IMR-90 (cell line): ENCODE data around the gene LDLRAD4. TPM values are rescaled to one million over a fixed set of nuclear protein-coding genes. Genes with fewer than 3 reads are reported as not detected.

Source experiments
- ATAC-seq: fragments of 200-7000 bp; cut with Tn5 transposase; 2 replicates; pipeline ENCODE4 v1.9.1; 2020; ENCODE audit warnings: low read depth, mild to moderate bottlenecking, moderate library complexity
- BruUV-seq: library from RNA; stranded (reverse); fragments of 400-500 nt; replicated peaks from 2 replicates; lab custom pipeline; 2021; lab: Mats Ljungman, UMichigan
- CTCF ChIA-PET: fragments of 300-600 bp; formaldehyde crosslinking; extraction: SDS; loops from one replicate; lab custom pipeline; 2021; ENCODE audit warnings: antibody characterized with exemption; lab: Yijun Ruan, JAX
- POLR2A ChIA-PET: fragments of 300-600 bp; sonication (Branson Sonifier 250); formaldehyde crosslinking; loops from one replicate; lab custom pipeline; 2022; ENCODE audit warnings: antibody characterized with exemption; ENCODE audit not compliant: unreplicated experiment; lab: Charles Lee
- DNase-seq: peaks from one replicate; pipeline ENCODE4 v3.0.0; 2013
- H2AFZ ChIP-seq: replicated peaks from 2 replicates; pipeline ENCODE3; 2013; ENCODE audit warnings: low read length, mild to moderate bottlenecking; ENCODE audit not compliant: poor library complexity
- H2AK5ac ChIP-seq: 2 replicates; pipeline ENCODE4 v1.6.1; 2013; ENCODE audit warnings: low read depth, low read length, inconsistent platforms
- H2AK9ac ChIP-seq: replicated peaks from 2 replicates; pipeline ENCODE3; 2013; ENCODE audit warnings: mild to moderate bottlenecking, low read depth, low read length, moderate library complexity; ENCODE audit not compliant: poor library complexity
- H2BK120ac ChIP-seq: 2 replicates; pipeline ENCODE4 v1.6.1; 2013; ENCODE audit warnings: low read depth, low read length, inconsistent platforms
- H2BK15ac ChIP-seq: 3 replicates; pipeline ENCODE4 v1.6.1; 2013; ENCODE audit warnings: low read depth, low read length, inconsistent platforms
- H2BK20ac ChIP-seq: 2 replicates; pipeline ENCODE4 v1.6.1; 2013; ENCODE audit warnings: low read depth, mild to moderate bottlenecking, inconsistent platforms, low read length, moderate library complexity
- H2BK5ac ChIP-seq: 2 replicates; pipeline ENCODE4 v1.6.1; 2013; ENCODE audit warnings: mild to moderate bottlenecking, low read depth, low read length, inconsistent platforms; ENCODE audit not compliant: poor library complexity, severe bottlenecking
- H3K14ac ChIP-seq: replicated peaks from 2 replicates; pipeline ENCODE4 v1.6.1; 2013; ENCODE audit warnings: low read depth, low read length, inconsistent platforms
- H3K18ac ChIP-seq: 2 replicates; pipeline ENCODE4 v1.6.1; 2013; ENCODE audit warnings: low read depth, low read length, control low read depth
- H3K23ac ChIP-seq: 2 replicates; pipeline ENCODE4 v1.6.1; 2013; ENCODE audit warnings: low read depth, low read length, inconsistent platforms
- H3K27ac ChIP-seq: 2 replicates; pipeline ENCODE4 v1.5.1; 2013; ENCODE audit warnings: mild to moderate bottlenecking, control low read depth, low read length; ENCODE audit not compliant: insufficient read depth
- H3K27me3 ChIP-seq: 2 replicates; pipeline ENCODE4 v1.6.1; 2013; ENCODE audit warnings: low read length; ENCODE audit not compliant: control insufficient read depth, insufficient read depth
- H3K36me3 ChIP-seq: 2 replicates; pipeline ENCODE4 v1.6.1; 2013; ENCODE audit warnings: low read length, mixed read lengths; ENCODE audit not compliant: control insufficient read depth, insufficient read depth
- H3K4ac ChIP-seq: 2 replicates; pipeline ENCODE4 v1.6.1; 2013; ENCODE audit warnings: low read depth, low read length, inconsistent platforms
- H3K4me1 ChIP-seq: 2 replicates; pipeline ENCODE4 v1.6.1; 2013; ENCODE audit warnings: low read length, mixed read lengths; ENCODE audit not compliant: control insufficient read depth, insufficient read depth
- H3K4me2 ChIP-seq: 2 replicates; pipeline ENCODE4 v1.6.1; 2013; ENCODE audit warnings: low read depth, mild to moderate bottlenecking, control low read depth, low read length, moderate library complexity
- H3K4me3 ChIP-seq: 2 replicates; pipeline ENCODE4 v1.5.1; 2013; ENCODE audit warnings: low read depth, mild to moderate bottlenecking, control low read depth, low read length, moderate library complexity; ENCODE audit not compliant: insufficient read depth
- H3K56ac ChIP-seq: 2 replicates; pipeline ENCODE4 v1.6.1; 2013; ENCODE audit warnings: low read length, inconsistent platforms; ENCODE audit not compliant: insufficient read depth; ENCODE audit errors: extremely low read depth
- H3K79me1 ChIP-seq, 2 experiments: 2 replicates each; pipeline ENCODE4 v1.6.1; 2013; ENCODE audit warnings: low read length in 2 of 2, inconsistent platforms in 1 of 2, low read depth in 1 of 2
- H3K9ac ChIP-seq: 2 replicates; pipeline ENCODE4 v1.6.1; 2013; ENCODE audit warnings: low read depth, low read length, control low read depth
- H3K9me1 ChIP-seq: 2 replicates; pipeline ENCODE4 v1.6.1; 2013; ENCODE audit warnings: low read length, inconsistent platforms; ENCODE audit not compliant: insufficient read depth
- H3K9me3 ChIP-seq: 2 replicates; pipeline ENCODE4 v1.6.1; 2013; ENCODE audit warnings: low read length; ENCODE audit not compliant: control insufficient read depth, insufficient read depth
- H4K20me1 ChIP-seq: 2 replicates; pipeline ENCODE4 v1.6.1; 2013; ENCODE audit warnings: low read length, inconsistent platforms; ENCODE audit not compliant: insufficient read depth
- H4K5ac ChIP-seq: 2 replicates; pipeline ENCODE4 v1.6.1; 2013; ENCODE audit warnings: mild to moderate bottlenecking, low read depth, low read length, control low read depth
- H4K8ac ChIP-seq, 2 experiments: 2 replicates each; pipeline ENCODE4 v1.6.1; 2013; ENCODE audit warnings: low read depth in 2 of 2, low read length in 2 of 2, control low read depth in 1 of 2, inconsistent platforms in 1 of 2
- H4K91ac ChIP-seq: 2 replicates; pipeline ENCODE4 v1.6.1; 2013; ENCODE audit warnings: low read depth, low read length, inconsistent platforms; ENCODE audit not compliant: insufficient read depth
- BHLHE40 ChIP-seq: fragments of 150-350 bp; IDR thresholded peaks from 2 replicates; pipeline ENCODE4 v1.6.1; 2016; ENCODE audit warnings: mild to moderate bottlenecking, low read depth, low read length
- CEBPB ChIP-seq: IDR thresholded peaks from 2 replicates; pipeline ENCODE4 v1.6.1; 2012; ENCODE audit warnings: low read depth, low read length, improper control_type of control experiment
- CHD1 ChIP-seq: IDR thresholded peaks from 2 replicates; pipeline ENCODE4 v1.6.1; 2012; ENCODE audit warnings: low read depth, low read length, improper control_type of control experiment
- CTCF ChIP-seq: conservative IDR thresholded peaks from 2 replicates; pipeline ENCODE4 v1.5.1; 2012; ENCODE audit warnings: mild to moderate bottlenecking, low read depth, low read length, improper control_type of control experiment
- ELK1 ChIP-seq: fragments of 150-350 bp; IDR thresholded peaks from 2 replicates; pipeline ENCODE4 v1.6.1; 2016; ENCODE audit warnings: low read depth, mild to moderate bottlenecking, low read length, moderate library complexity, borderline replicate concordance
- FOS ChIP-seq: fragments of 150-350 bp; IDR thresholded peaks from 2 replicates; pipeline ENCODE4 v1.6.1; 2016; ENCODE audit warnings: low read depth, low read length
- MAFK ChIP-seq: IDR thresholded peaks from 2 replicates; pipeline ENCODE4 v1.6.1; 2012; ENCODE audit warnings: low read depth, low read length, improper control_type of control experiment
- MAZ ChIP-seq: IDR thresholded peaks from 2 replicates; pipeline ENCODE4 v1.6.1; 2012; ENCODE audit warnings: low read depth, mild to moderate bottlenecking, low read length, improper control_type of control experiment, moderate library complexity, borderline replicate concordance
- MXI1 ChIP-seq: IDR thresholded peaks from 2 replicates; pipeline ENCODE4 v1.6.1; 2012; ENCODE audit warnings: low read depth, mild to moderate bottlenecking, low read length, moderate library complexity, borderline replicate concordance
- NFE2L2 ChIP-seq: fragments of 150-350 bp; IDR thresholded peaks from 2 replicates; pipeline ENCODE4 v1.6.1; 2016; ENCODE audit warnings: low read depth, mild to moderate bottlenecking, low read length
- POLR2A ChIP-seq: IDR thresholded peaks from 2 replicates; pipeline ENCODE4 v1.6.1; 2012; ENCODE audit warnings: mild to moderate bottlenecking, low read depth, low read length
- RAD21 ChIP-seq: IDR thresholded peaks from 2 replicates; pipeline ENCODE4 v1.6.1; 2012; ENCODE audit warnings: low read length, improper control_type of control experiment
- RCOR1 ChIP-seq: IDR thresholded peaks from 2 replicates; pipeline ENCODE4 v1.6.1; 2012; ENCODE audit warnings: mild to moderate bottlenecking, low read length, improper control_type of control experiment; ENCODE audit not compliant: insufficient replicate concordance
- SMC3 ChIP-seq: fragments of 150-350 bp; IDR thresholded peaks from 2 replicates; pipeline ENCODE4 v1.6.1; 2016; ENCODE audit warnings: low read depth, mild to moderate bottlenecking, antibody characterized with exemption, low read length, moderate library complexity
- dilution Hi-C: fragments of 300-500 bp; cut with HindIII; formaldehyde crosslinking; loops from one replicate; pipeline ENCODE4 v1.14.3; 2018; ENCODE audit warnings: low sequenced_read_pairs; ENCODE audit not compliant: unreplicated experiment
- in situ Hi-C: fragments of 300-500 bp; cut with MboI; formaldehyde crosslinking; loops from 3 replicates; pipeline ENCODE4 v1.14.3; 2019; ENCODE audit warnings: low sequenced_read_pairs, inconsistent platforms, mixed read lengths
- intact Hi-C: fragments of 100-400 bp; cut with micrococcal nuclease; formaldehyde crosslinking; loops from 2 replicates; pipeline ENCODE4 v1.10.0; 2022
- polyA plus RNA-seq, 3 experiments: library from polyadenylated mRNA; depleted of rRNA; stranded (reverse); fragments of >200 nt; gene quantifications; 2 replicates each; pipeline ENCODE4 v1.2.3, GENCODE V29; 2012; ENCODE audit warnings: low replicate concordance in 1 of 3
- total RNA-seq: library from RNA; depleted of rRNA; stranded (reverse); fragments of >200 nt; gene quantifications from 2 replicates; pipeline ENCODE4 v1.2.3, GENCODE V29; 2012

LDLRAD4 gene
- total and polyA plus RNA-seq, 2 of the 4 experiments (the other 2 are of a cell fraction) = not detected

- no peak overlapping the region for H3K4me3 ChIP-seq
- H3K4me1 ChIP-seq = no peaks in the 10 kb centered on the region
- no peaks in the 10 kb centered on the region for H3K9me3 ChIP-seq
- no peak overlapping the region for H3K14ac ChIP-seq
- no peak overlapping the region for H2AK9ac ChIP-seq
- no peak overlapping the region for H2BK20ac ChIP-seq
- intact Hi-C loops = loop anchor here (10.0 kb wide), 1 partner anchor 532 kb away; no protein-coding TSS in a partner anchor
- H3K9me1 ChIP-seq = no peaks in the 10 kb centered on the region
- H2AFZ ChIP-seq = no peak overlapping the region
- no peak overlapping the region for H3K9ac ChIP-seq
- ChIA-PET POLR2A (no interaction called here), CTCF (interaction anchor here (0.6 kb wide), 1 partner anchor 99 kb away, joined by 4 read pairs; no protein-coding TSS in a partner anchor)
- H3K27ac ChIP-seq = no peak overlapping the region
- H4K8ac ChIP-seq = no peak overlapping the region
- peaks cover 5% of the 10 kb centered on the region for H3K27me3 ChIP-seq
- DNase-seq (no peak), ATAC-seq (no peak)
- no peak overlapping the region for H3K4ac ChIP-seq
- no TSS peak for BruUV-seq
- dilution Hi-C loops = no loop called here
- H2BK5ac ChIP-seq = no peak overlapping the region
- no peaks in the 10 kb centered on the region for H4K20me1 ChIP-seq
- in situ Hi-C loops = no loop called here
- H2BK15ac ChIP-seq = no peak overlapping the region
- H4K5ac ChIP-seq = no peak overlapping the region
- H2AK5ac ChIP-seq = no peak overlapping the region
- H3K79me1 ChIP-seq = no peaks in the 10 kb centered on the region
- H3K56ac ChIP-seq = no peak overlapping the region
- no peak overlapping the region for H3K4me2 ChIP-seq
- H4K91ac ChIP-seq = no peak overlapping the region
- no peaks in the 10 kb centered on the region for H3K36me3 ChIP-seq
- H2BK120ac ChIP-seq = no peak overlapping the region
- H3K23ac ChIP-seq = no peak overlapping the region
- H3K18ac ChIP-seq = no peak overlapping the region
- TF ChIP-seq CHD1 = no peak
- TF ChIP-seq RCOR1 = no peak
- no peak for TF ChIP-seq MAZ
- no peak for TF ChIP-seq BHLHE40
- no peak for TF ChIP-seq CTCF
- no peak for TF ChIP-seq SMC3
- TF ChIP-seq FOS = no peak
- TF ChIP-seq RAD21 = no peak
- TF ChIP-seq CEBPB = no peak
- no peak for TF ChIP-seq NFE2L2
- TF ChIP-seq MXI1 = no peak
- no peak for TF ChIP-seq POLR2A
- no peak for TF ChIP-seq ELK1
- no peak for TF ChIP-seq MAFK
These were observed 318.0 kb downstream of the LDLRAD4 start for GRCh38 chr18:13536578-13536977.
